Type B pancreatic cell (in vitro differentiated cells): Measurements from ENCODE around the gene ETV6. TPM values are rescaled to one million over a fixed set of nuclear protein-coding genes. Genes with fewer than 3 reads are reported as not detected.

Experiments used
- DNase-seq: peaks from one replicate; pipeline ENCODE4 v3.0.0; 2021; ENCODE audit warnings: mixed read lengths; ENCODE audit not compliant: unreplicated experiment; ENCODE audit errors: extremely low spot score
- H3K27ac Mint-ChIP-seq: 2 replicates; pipeline ENCODE4 v1.8.0; 2021; ENCODE audit warnings: mild to moderate bottlenecking, mixed read lengths
- H3K27me3 Mint-ChIP-seq: 2 replicates; pipeline ENCODE4 v1.8.0; 2021; ENCODE audit warnings: mixed read lengths
- H3K36me3 Mint-ChIP-seq: 2 replicates; pipeline ENCODE4 v1.8.0; 2021; ENCODE audit warnings: mixed read lengths
- H3K4me1 Mint-ChIP-seq: one replicate; pipeline ENCODE4 v1.8.0; 2021; ENCODE audit warnings: mixed read lengths; ENCODE audit not compliant: unreplicated experiment
- H3K4me3 Mint-ChIP-seq: 2 replicates; pipeline ENCODE4 v1.8.0; 2021; ENCODE audit warnings: mild to moderate bottlenecking, mixed read lengths
- H3K9me3 Mint-ChIP-seq: 2 replicates; pipeline ENCODE4 v1.8.0; 2021; ENCODE audit warnings: mixed read lengths
- CTCF ChIP-seq: fragments of 200-600 bp; sonication (generic); conservative IDR thresholded peaks from 2 replicates; pipeline ENCODE4 v1.5.0; 2021; ENCODE audit warnings: antibody characterized with exemption, mild to moderate bottlenecking
- total RNA-seq: library from RNA; stranded (reverse); gene quantifications from 2 replicates; pipeline ENCODE4 v1.2.1, GENCODE V29; 2021; ENCODE audit warnings: low replicate concordance

ETV6 gene
- total RNA-seq, 1 donor from 2014 or later: 26.5 TPM

DNA sequence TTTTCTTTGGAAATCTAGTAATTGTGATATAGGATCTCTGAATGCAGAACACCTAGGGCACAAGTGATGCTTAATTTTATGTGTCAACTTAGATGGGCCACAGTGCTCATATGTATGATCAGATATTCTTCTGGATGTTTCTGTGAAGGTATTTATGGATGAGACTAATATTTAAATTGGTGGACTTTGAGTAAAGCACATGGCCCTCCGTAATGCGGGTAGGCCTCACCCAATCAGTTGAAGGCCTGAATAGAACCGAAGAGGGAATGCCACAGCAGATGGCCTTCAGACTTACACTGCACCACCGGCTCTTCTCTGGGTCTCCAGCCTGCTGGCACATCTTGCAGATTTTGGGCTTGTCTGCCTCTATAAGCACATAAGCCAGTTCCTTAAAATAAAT lies 60.0 kb downstream of the ETV6 start:
- H3K27ac Mint-ChIP-seq: no peak overlapping the region
- TF ChIP-seq CTCF: no peak

GRCh38 chr12:11710431-11710830 lies 61.0 kb downstream of the ETV6 start:
- no peak overlapping the region for H3K27ac Mint-ChIP-seq
- TF ChIP-seq CTCF: no peak
- no peak overlapping the region for H3K4me3 Mint-ChIP-seq
- peaks cover 6% of the 10 kb centered on the region for H3K4me1 Mint-ChIP-seq
- H3K9me3 Mint-ChIP-seq: no peaks in the 10 kb centered on the region
- no peak for DNase-seq
- H3K27me3 Mint-ChIP-seq: no peaks in the 10 kb centered on the region
- H3K36me3 Mint-ChIP-seq: peaks cover 36% of the 10 kb centered on the region

More for the DNA sequence above, 60.0 kb downstream of the ETV6 start:
- no peak overlapping the region for H3K4me3 Mint-ChIP-seq
- H3K4me1 Mint-ChIP-seq: peaks cover 11% of the 10 kb centered on the region
- H3K27me3 Mint-ChIP-seq: no peaks in the 10 kb centered on the region
- H3K9me3 Mint-ChIP-seq: no peaks in the 10 kb centered on the region
- no peak for DNase-seq
- H3K36me3 Mint-ChIP-seq: peaks cover 33% of the 10 kb centered on the region

DNA sequence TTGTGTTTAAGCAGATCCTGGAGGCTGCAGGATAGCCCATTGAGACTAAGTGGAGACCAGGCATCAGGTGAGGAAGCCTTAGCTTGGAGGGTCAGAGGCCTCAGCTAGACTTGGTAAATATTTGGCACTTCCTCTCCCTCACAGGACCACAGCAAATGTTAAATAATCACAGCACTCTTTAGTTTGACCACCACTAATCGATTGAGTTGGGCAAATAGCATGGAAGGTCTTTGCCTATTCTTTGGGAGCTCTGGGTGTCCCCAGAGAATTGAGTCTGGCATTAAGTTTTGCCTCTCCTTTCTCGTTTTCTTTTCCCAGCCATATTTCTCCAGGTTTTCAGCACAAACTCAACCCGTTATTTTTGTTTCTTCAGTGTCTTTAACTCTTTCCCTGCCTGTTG lies 61.4 kb downstream of the ETV6 start:
- H3K4me1 Mint-ChIP-seq: peaks cover 5% of the 10 kb centered on the region
- no peak overlapping the region for H3K4me3 Mint-ChIP-seq
- no peak for DNase-seq
- H3K27ac Mint-ChIP-seq: no peak overlapping the region
- H3K9me3 Mint-ChIP-seq: no peaks in the 10 kb centered on the region
- H3K36me3 Mint-ChIP-seq: peaks cover 36% of the 10 kb centered on the region
- TF ChIP-seq CTCF: no peak
- H3K27me3 Mint-ChIP-seq: no peaks in the 10 kb centered on the region

- peaks cover 9% of the 10 kb centered on the region for H3K4me1 Mint-ChIP-seq
- H3K27ac Mint-ChIP-seq: no peak overlapping the region
- H3K4me3 Mint-ChIP-seq: no peak overlapping the region
- no peak for DNase-seq
- no peak for TF ChIP-seq CTCF
- no peaks in the 10 kb centered on the region for H3K27me3 Mint-ChIP-seq
- peaks cover 36% of the 10 kb centered on the region for H3K36me3 Mint-ChIP-seq
- H3K9me3 Mint-ChIP-seq: no peaks in the 10 kb centered on the region
Observed at GRCh38 chr12:11711651-11712327, 62.3 kb downstream of the ETV6 start.

DNA sequence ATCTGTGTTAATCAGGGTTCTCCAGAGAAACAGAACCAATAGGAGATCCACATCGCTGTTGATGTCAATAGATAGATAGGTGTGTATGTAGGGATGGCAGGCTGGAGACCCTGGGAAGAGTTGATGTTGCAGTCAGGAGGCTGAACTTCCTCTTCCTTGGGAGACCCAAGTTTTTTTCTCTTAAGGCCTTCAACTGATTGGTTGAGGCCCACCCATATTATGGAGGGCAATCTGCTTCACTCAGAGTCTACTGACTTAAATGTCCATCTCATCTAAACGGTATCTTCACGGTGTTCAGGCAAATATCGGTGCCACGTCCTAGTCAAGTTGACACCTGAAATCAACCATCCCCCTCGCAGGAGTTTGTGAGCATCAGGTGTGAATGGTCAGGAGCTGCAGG lies 63.0 kb downstream of the ETV6 start:
- Mint-ChIP-seq H3K27me3 (no peaks in the 10 kb centered on the region), H3K36me3 (peaks cover 36% of the 10 kb centered on the region), H3K27ac (no peak overlapping the region), H3K4me1 (peaks cover 12% of the 10 kb centered on the region), H3K9me3 (no peaks in the 10 kb centered on the region), H3K4me3 (no peak overlapping the region)
- no peak for DNase-seq
- TF ChIP-seq CTCF: no peak
